PFSK-1 (cell line): ENCODE measurements around the gene PKMYT1.

Source experiments
- FOXP2 ChIP-seq: optimal IDR thresholded peaks from 2 replicates; pipeline ENCODE3; 2011; ENCODE audit warnings: borderline replicate concordance, control low read depth, inconsistent platforms; ENCODE audit not compliant: insufficient read depth; ENCODE audit errors: extremely low read length, extremely low read depth
- POLR2AphosphoS5 ChIP-seq: IDR thresholded peaks from 2 replicates; pipeline ENCODE4 v1.6.1; 2012; ENCODE audit warnings: low read depth, mild to moderate bottlenecking, control low read depth, low read length, moderate library complexity
- SIN3A ChIP-seq: IDR thresholded peaks from 2 replicates; pipeline ENCODE4 v1.6.1; 2012; ENCODE audit warnings: mild to moderate bottlenecking, low read length, moderate library complexity, borderline replicate concordance; ENCODE audit not compliant: insufficient read depth
- TAF1 ChIP-seq: IDR thresholded peaks from 2 replicates; pipeline ENCODE4 v1.6.1; 2012; ENCODE audit warnings: low read length, control low read depth, borderline replicate concordance; ENCODE audit not compliant: insufficient read depth

- 0 out of 2 replicates have a peak, but pooled peaks have one; percentile 55 for TF ChIP-seq TAF1
- no peak for TF ChIP-seq SIN3A
- TF ChIP-seq POLR2AphosphoS5: peak; percentile 35; the same call in 1 of the 2 replicates
- no peak for TF ChIP-seq FOXP2
Measured at GRCh38 chr16:2969545-2970521, 10.4 kb downstream of the PKMYT1 start.
